ENCODE results near the gene SLC16A2. TPM values are rescaled to one million over a fixed set of nuclear protein-coding genes. Genes with fewer than 3 reads are reported as not detected.
A peak's percentile ranks its signal among the peaks of the same experiment; 100 is the strongest.

SLC16A2 gene
- total RNA-seq, 4 donors from 2014 or later, result 8.0 to 15.8 (median 10.2) TPM

GRCh38 chrX:74534569-74535038, 113.3 kb downstream of the SLC16A2 start:
- ATAC-seq (ENCODE audit: low FRiP score) (peak; percentile 2), DNase-seq (ENCODE audit: low spot score) (no peak)
- no peak for TF ChIP-seq CTCF (IDR thresholded peaks at IDR 0.05)

GRCh38 chrX:74535086-74535407, 113.8 kb downstream of the SLC16A2 start:
- no peak for TF ChIP-seq CTCF (IDR thresholded peaks at IDR 0.05)
- ATAC-seq (ENCODE audit: low FRiP score) (no peak), DNase-seq (ENCODE audit: low spot score) (no peak)

GRCh38 chrX:74535408-74536151, 114.3 kb downstream of the SLC16A2 start:
- DNase-seq (ENCODE audit: low spot score) (peak; percentile 47), ATAC-seq (ENCODE audit: low FRiP score) (peak; percentile 72)
- TF ChIP-seq CTCF (IDR thresholded peaks at IDR 0.05), result no peak

DNA sequence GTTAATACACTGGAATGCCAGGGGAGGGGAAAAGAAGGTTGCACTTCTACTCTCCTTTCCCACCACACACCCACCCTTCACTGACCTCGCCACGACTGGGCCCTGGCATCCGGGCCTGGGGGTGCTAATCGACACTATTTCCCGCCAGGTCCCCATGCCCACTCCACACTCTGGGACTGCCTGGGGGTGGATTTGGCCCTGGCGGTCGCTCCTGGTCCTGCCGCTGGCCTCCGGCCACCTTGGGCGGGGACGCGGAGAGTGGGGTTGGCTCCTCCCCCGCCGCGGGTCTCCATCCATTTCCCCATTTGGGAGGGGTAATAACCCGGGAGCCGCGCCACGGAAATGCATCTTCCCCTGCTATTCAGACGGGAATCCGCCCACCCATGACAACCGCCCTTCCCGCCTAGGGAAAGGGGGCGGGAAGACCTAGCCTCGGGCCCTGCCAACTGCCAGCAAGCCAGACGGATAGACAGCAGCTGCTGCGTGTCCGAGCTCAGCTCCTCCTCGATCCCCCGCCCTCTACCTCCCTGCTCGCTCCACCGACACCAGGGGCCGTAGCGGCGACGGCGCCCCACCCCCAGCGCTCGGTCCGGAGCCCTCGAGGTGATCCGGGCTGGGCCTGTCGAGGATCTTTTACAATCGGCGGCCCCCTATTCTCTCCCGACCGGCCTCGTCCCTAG, 115.0 kb downstream of the SLC16A2 start:
- peak in 1 of 3 donors; percentile 8 for TF ChIP-seq CTCF (IDR thresholded peaks at IDR 0.05)
- ATAC-seq (ENCODE audit: low FRiP score) (peak; percentile 90), DNase-seq (ENCODE audit: low spot score) (peak; percentile 57)

DNA sequence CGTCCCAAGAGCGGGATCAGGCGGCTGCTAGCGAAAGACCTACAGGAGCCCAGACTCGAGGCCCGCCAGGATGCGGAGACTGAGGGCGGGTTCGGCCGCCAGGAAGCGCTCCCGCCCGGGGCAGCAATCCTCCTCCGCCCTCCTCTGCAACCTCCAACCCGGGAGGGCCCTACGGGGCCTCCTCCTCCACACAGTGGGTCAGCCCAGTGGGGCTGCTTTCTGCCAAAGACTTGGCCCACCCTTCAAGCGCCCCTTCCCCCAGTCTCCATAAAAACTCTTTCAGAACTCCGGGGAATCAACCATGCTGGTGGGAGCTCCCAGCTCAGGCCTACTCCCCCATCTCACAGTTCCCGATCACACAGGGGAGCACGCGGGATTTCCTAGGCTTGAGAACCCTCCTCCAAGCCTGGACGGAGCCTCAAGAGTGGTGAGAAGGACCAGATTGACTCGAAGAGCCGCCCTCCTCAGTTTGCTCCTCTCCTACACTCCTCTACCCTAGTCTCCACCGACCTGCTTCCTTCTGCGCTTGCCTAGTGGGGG, 115.6 kb downstream of the SLC16A2 start:
- peak; percentile 42 for ATAC-seq (ENCODE audit: low FRiP score)
- peak; percentile 25 for DNase-seq (ENCODE audit: low spot score)
- no peak for TF ChIP-seq CTCF (IDR thresholded peaks at IDR 0.05)

DNA sequence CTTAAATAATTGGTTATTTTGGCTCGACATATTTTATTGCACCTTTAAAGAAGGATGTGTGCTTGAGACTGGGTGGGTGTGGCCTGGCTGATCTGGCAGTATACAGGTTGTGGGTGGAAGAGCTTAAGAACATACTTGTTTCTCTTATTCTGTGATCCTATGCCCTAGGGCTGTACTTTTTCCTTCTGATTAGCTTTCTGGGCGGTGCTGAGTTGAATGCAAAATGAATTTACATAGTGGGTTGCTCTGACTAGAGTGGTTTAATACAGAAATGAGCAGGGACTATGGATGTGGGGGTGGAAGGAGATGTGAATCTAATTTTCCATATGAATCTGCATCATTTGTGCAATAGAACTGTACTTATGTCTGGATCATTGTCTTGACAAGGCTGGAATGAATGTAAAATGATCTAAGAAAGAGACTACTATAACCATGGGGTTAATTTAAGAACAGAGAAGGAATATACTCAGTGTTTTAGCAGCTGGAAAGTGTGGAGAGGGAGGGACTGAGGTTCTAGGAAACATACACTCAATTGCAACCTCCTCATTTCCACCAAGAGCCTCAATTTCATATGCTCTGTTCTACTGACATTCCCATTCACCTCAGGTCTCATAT, 119.4 kb downstream of the SLC16A2 start:
- TF ChIP-seq CTCF (IDR thresholded peaks at IDR 0.05), result no peak
- ATAC-seq (ENCODE audit: low FRiP score) (no peak), DNase-seq (ENCODE audit: low spot score) (no peak)

Measured in omental fat pad (tissue), 4 donors.